ENCODE results near the gene MCEMP1.

The MCEMP1 gene

GRCh38 chr19:7689165-7689564 is 12.3 kb downstream of the MCEMP1 start:
- TF ChIP-seq REST (IDR thresholded peaks at IDR 0.05; ENCODE audit: insufficient read depth in 1 of 2, low read depth in 2 of 2, low read length in 2 of 2) (no peak), FOXP2 (optimal IDR thresholded peaks at IDR 0.05; ENCODE audit: borderline replicate concordance, extremely low read depth, extremely low read length, insufficient read depth) (no peak), POLR2AphosphoS5 (IDR thresholded peaks at IDR 0.05; ENCODE audit: low read depth, low read length) (no peak), TAF1 (IDR thresholded peaks at IDR 0.05; ENCODE audit: borderline replicate concordance, insufficient read depth, low read length) (no peak), SIN3A (IDR thresholded peaks at IDR 0.05; ENCODE audit: borderline replicate concordance, insufficient read depth, low read length) (no peak)

- TF ChIP-seq POLR2AphosphoS5 (IDR thresholded peaks at IDR 0.05; ENCODE audit: low read depth, low read length) (no peak), FOXP2 (optimal IDR thresholded peaks at IDR 0.05; ENCODE audit: borderline replicate concordance, extremely low read depth, extremely low read length, insufficient read depth) (no peak), SIN3A (IDR thresholded peaks at IDR 0.05; ENCODE audit: borderline replicate concordance, insufficient read depth, low read length) (no peak), REST (IDR thresholded peaks at IDR 0.05; ENCODE audit: insufficient read depth in 1 of 2, low read depth in 2 of 2, low read length in 2 of 2) (no peak), TAF1 (IDR thresholded peaks at IDR 0.05; ENCODE audit: borderline replicate concordance, insufficient read depth, low read length) (no peak)
Observed at GRCh38 chr19:7690779-7691258, 13.9 kb downstream of the MCEMP1 start.

DNA sequence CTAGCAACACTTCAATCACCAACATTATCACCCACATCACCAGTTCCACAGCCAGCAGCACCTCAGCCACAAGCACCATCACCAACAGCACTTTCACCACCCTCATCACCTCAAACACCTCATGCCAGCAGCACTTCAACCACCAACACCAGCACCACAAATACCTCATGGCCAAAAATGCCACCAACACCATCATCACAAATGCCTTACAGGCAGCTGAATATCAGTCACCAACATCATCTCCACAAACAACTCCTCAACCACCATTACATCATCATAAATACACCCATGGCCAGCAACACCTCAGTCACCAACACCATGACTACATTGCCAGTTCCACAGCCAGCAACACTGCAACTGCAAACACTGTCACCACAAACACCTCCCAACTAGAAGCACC is 14.6 kb downstream of the MCEMP1 start:
- TF ChIP-seq SIN3A (IDR thresholded peaks at IDR 0.05; ENCODE audit: borderline replicate concordance, insufficient read depth, low read length) (no peak), POLR2AphosphoS5 (IDR thresholded peaks at IDR 0.05; ENCODE audit: low read depth, low read length) (no peak), REST (IDR thresholded peaks at IDR 0.05; ENCODE audit: insufficient read depth in 1 of 2, low read depth in 2 of 2, low read length in 2 of 2) (no peak), TAF1 (IDR thresholded peaks at IDR 0.05; ENCODE audit: borderline replicate concordance, insufficient read depth, low read length) (no peak), FOXP2 (optimal IDR thresholded peaks at IDR 0.05; ENCODE audit: borderline replicate concordance, extremely low read depth, extremely low read length, insufficient read depth) (no peak)

DNA sequence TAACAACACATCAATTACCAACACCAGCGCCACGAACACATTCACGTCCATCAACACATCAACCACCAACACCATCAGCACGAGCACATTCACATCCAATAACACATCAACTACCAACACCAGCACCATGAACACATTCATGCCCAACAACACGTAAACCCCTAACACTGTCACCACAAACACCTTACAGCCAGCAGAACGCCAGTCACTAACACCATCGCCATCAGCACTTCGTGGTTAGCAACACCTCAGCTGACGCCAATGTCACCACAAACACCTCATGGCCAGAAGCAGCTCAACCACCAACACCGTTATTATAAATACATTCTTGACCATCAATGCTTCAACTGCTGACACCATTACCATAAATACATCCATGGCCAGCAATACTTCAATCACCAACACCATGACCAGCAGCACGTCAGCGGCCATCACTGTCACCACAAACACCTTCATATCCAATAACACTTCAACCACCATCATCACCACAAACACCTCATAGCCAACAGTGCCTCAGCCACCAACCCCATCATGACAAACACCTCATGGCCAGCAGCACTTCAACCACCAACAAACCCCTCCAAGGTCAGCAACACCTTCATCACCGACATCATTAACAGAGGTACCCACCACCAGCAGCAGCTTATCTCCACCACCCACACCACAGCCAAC is 15.7 kb downstream of the MCEMP1 start:
- TF ChIP-seq POLR2AphosphoS5 (IDR thresholded peaks at IDR 0.05; ENCODE audit: low read depth, low read length) (no peak), TAF1 (IDR thresholded peaks at IDR 0.05; ENCODE audit: borderline replicate concordance, insufficient read depth, low read length) (no peak), REST (IDR thresholded peaks at IDR 0.05; ENCODE audit: insufficient read depth in 1 of 2, low read depth in 2 of 2, low read length in 2 of 2) (no peak), SIN3A (IDR thresholded peaks at IDR 0.05; ENCODE audit: borderline replicate concordance, insufficient read depth, low read length) (no peak), FOXP2 (optimal IDR thresholded peaks at IDR 0.05; ENCODE audit: borderline replicate concordance, extremely low read depth, extremely low read length, insufficient read depth) (no peak)

Data from PFSK-1 (cell line).